ENCODE measurements around the gene ANTKMT.

The ANTKMT gene

DNA sequence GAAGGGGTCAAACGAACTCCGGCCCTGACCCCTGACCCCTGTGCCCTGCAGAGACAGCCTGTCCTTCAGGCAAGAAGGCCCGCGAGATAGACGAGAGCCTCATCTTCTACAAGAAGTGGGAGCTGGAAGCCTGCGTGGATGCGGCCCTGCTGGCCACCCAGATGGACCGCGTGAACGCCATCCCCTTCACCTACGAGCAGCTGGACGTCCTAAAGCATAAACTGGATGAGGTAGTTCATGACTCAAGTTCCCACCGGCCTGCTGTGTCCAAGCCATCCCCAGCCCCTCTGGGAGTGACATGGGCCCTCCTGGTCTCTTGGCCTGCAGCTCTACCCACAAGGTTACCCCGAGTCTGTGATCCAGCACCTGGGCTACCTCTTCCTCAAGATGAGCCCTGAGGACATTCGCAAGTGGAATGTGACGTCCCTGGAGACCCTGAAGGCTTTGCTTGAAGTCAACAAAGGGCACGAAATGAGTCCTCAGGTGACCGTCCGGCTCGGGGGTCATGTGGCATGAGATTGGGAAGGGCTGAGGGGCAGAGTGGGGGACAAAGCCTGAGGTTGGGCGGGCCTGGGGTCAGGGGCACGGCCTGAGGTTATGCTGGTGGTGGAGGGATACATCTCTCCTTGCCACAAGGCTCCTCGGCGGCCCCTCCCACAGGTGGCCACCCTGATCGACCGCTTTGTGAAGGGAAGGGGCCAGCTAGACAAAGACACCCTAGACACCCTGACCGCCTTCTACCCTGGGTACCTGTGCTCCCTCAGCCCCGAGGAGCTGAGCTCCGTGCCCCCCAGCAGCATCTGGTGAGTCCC lies 45.3 kb downstream of the ANTKMT start:
- DNase-seq: no peak

DNA sequence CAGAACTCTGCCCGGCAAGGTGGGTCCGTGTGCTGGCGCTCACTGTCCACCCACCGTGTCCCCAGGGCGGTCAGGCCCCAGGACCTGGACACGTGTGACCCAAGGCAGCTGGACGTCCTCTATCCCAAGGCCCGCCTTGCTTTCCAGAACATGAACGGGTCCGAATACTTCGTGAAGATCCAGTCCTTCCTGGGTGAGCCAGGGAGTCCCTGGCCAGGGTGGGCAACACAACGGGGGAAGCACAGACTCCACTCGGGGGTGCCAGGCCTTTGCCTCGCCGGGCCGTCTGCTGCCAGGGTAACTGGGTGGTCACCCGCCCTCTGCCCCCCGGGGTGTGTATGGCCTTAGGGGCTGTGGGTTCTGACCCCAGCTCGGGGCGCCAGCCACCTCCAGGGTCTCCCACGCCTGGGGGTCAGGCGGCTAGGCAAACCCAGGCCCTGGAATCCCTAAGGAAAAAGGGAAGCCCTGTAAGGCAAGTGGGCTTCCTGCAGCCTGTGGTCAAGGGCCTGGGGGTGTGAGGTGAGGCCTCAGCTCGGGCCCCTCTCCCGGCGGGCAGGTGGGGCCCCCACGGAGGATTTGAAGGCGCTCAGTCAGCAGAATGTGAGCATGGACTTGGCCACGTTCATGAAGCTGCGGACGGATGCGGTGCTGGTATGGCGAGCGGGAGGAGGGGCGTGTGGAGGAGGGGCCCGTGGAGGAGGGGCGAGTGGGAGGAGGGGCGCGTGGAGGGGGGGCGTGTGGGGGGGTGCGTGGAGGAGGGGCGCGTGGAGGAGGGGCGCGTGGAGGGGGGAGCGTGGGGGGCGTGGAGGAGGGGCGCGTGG lies 46.1 kb downstream of the ANTKMT start:
- DNase-seq: no peak

DNA sequence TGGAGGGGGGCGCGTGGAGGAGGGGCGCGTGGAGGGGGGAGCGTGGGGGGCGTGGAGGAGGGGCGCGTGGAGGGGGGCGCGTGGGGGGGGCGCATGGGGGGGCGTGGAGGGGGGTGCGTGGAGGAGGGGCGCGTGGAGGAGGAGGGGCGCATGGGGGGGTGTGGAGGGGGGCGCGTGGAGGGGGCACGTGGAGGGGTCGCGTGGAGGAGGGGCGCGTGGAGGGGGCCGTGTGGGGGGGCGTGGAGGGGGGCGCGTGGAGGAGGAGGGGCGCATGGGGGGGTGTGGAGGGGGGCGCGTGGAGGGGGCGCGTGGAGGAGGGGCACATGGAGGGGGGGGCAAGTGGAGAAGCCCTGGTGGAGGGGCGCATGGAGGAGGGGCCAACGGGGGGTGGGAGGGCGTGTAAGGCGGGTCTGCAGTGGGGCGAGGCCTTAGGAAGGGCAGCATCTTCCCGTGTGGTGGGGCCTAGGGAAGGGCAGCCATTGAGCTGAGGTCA lies 46.8 kb downstream of the ANTKMT start:
- DNase-seq: no peak

DNA sequence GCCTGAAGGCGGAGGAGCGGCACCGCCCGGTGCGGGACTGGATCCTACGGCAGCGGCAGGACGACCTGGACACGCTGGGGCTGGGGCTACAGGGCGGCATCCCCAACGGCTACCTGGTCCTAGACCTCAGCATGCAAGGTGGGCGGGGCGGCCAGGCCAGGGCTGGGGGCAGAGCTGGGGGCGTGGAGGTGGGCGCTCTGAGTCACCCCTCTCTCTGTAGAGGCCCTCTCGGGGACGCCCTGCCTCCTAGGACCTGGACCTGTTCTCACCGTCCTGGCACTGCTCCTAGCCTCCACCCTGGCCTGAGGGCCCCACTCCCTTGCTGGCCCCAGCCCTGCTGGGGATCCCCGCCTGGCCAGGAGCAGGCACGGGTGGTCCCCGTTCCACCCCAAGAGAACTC lies 47.5 kb downstream of the ANTKMT start:
- no peak for DNase-seq

DNA sequence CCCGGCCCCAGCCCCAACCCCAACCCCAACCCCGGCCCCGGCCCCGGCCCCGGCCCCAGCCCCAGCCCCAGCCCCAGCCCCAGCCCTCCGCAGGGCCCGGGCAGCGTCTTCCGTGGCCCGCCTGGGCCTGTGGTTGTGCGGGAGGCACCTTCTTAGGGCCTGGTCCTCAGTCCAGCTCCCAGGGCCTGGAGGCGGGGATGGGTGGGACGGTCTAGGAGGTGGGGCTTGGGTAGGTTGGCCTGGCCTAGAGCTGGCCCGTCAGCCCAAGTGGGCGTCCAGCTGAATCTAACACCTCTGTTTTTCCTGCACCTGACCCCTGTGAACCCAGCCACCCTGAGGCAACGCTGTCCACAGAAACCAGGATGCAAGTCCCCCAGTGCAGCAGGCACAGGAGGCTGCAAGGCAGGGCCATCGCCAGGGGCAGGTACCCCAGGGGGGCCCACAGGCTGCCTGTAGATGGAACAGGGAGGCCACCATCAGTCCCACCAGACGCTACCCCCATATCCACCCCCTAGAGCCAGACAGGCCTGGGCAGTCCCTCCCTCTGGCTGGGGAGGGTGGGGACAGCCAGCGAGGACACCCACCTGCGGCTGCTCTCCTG lies 48.3 kb downstream of the ANTKMT start:
- no peak for DNase-seq

DNA sequence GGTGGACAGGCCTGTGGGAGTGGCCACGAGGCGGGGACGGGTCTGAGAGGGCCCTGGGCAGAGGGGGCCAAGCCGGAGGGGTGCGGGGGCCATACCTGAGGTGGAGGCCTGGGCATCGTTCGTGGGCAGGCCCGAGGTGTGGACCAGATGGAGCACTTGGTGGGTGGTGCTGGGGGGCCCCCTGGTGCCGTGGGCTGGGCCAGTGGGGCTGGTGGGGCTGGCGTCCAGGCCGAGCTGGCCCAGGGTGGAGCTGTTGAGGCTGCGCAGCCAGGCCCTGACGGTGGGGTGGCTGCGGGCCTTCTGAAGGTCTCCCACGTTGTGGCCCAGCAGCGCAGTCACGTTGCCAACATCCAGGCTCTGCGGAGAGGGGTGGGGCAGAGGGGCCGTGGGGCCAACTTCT lies 49.0 kb downstream of the ANTKMT start:
- no peak for DNase-seq

DNA sequence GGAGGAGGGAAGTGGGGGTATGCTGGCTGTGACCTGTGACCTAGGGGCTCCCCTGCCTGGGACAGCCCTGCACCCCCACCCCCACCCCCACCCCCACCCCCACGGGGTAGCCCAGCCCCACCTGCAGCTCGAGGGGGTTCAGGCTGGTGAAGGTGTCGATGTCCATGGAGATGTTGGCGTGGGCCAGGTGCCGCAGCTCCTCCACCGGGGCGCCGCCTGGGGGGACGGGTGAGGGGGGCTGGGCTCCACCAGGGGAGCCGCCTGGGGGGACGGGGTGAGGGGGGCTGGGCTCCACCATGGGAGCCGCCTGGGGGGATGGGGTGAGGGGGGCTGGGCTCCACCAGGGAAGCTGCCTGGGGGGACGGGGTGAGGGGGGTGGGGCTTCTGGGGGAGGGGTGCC lies 49.5 kb downstream of the ANTKMT start:
- no peak for DNase-seq

All from CD4-positive, alpha-beta T cell treated with Interleukin-15 for 1 hour (primary cell).